IMR-90 (cell line): ENCODE results near the gene SEMA6D.

Experiments used
- BHLHE40 ChIP-seq: fragments of 150-350 bp; IDR thresholded peaks from 2 replicates; pipeline ENCODE4 v1.6.1; 2016; ENCODE audit warnings: mild to moderate bottlenecking, low read depth, low read length
- FOS ChIP-seq: fragments of 150-350 bp; IDR thresholded peaks from 2 replicates; pipeline ENCODE4 v1.6.1; 2016; ENCODE audit warnings: low read depth, low read length
- MXI1 ChIP-seq: IDR thresholded peaks from 2 replicates; pipeline ENCODE4 v1.6.1; 2012; ENCODE audit warnings: low read depth, mild to moderate bottlenecking, low read length, moderate library complexity, borderline replicate concordance
- NFE2L2 ChIP-seq: fragments of 150-350 bp; IDR thresholded peaks from 2 replicates; pipeline ENCODE4 v1.6.1; 2016; ENCODE audit warnings: low read depth, mild to moderate bottlenecking, low read length
- POLR2A ChIP-seq: IDR thresholded peaks from 2 replicates; pipeline ENCODE4 v1.6.1; 2012; ENCODE audit warnings: mild to moderate bottlenecking, low read depth, low read length
- SMC3 ChIP-seq: fragments of 150-350 bp; IDR thresholded peaks from 2 replicates; pipeline ENCODE4 v1.6.1; 2016; ENCODE audit warnings: low read depth, mild to moderate bottlenecking, antibody characterized with exemption, low read length, moderate library complexity
- TF ChIP-seq, protein P1 (sequence below): conservative IDR thresholded peaks from 2 replicates; pipeline ENCODE4 v1.5.1; 2012; ENCODE audit warnings: mild to moderate bottlenecking, low read depth, low read length, improper control_type of control experiment
- TF ChIP-seq, protein P2 (sequence below): fragments of 150-350 bp; IDR thresholded peaks from 2 replicates; pipeline ENCODE4 v1.6.1; 2017; ENCODE audit warnings: mild to moderate bottlenecking, antibody characterized with exemption, low read length, low read depth

DNA sequence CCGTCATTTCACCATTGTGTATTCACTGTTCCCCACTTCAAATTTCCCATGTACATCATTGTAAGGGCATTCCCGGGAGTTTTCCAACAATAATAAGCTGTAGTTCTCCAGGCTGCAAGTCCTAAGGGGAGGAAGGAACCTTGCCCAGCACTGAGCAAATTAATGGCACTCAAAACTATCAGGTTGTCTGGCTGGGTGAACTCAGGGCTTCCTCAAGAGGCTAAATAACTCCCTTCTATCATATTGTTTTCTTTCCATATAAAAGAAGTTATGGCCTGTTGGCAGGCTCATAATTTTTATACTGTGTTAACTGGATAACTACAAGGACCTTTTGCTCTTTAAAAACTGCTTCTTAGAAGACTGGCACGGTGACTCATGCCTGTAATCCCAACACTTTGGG, 71.4 kb downstream of the SEMA6D start:
- TF ChIP-seq, protein P1, sequence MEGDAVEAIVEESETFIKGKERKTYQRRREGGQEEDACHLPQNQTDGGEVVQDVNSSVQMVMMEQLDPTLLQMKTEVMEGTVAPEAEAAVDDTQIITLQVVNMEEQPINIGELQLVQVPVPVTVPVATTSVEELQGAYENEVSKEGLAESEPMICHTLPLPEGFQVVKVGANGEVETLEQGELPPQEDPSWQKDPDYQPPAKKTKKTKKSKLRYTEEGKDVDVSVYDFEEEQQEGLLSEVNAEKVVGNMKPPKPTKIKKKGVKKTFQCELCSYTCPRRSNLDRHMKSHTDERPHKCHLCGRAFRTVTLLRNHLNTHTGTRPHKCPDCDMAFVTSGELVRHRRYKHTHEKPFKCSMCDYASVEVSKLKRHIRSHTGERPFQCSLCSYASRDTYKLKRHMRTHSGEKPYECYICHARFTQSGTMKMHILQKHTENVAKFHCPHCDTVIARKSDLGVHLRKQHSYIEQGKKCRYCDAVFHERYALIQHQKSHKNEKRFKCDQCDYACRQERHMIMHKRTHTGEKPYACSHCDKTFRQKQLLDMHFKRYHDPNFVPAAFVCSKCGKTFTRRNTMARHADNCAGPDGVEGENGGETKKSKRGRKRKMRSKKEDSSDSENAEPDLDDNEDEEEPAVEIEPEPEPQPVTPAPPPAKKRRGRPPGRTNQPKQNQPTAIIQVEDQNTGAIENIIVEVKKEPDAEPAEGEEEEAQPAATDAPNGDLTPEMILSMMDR: no peak
- TF ChIP-seq SMC3: no peak
- no peak for TF ChIP-seq BHLHE40
- no peak for TF ChIP-seq MXI1
- TF ChIP-seq POLR2A: no peak
- TF ChIP-seq FOS: no peak
- TF ChIP-seq, protein P2, sequence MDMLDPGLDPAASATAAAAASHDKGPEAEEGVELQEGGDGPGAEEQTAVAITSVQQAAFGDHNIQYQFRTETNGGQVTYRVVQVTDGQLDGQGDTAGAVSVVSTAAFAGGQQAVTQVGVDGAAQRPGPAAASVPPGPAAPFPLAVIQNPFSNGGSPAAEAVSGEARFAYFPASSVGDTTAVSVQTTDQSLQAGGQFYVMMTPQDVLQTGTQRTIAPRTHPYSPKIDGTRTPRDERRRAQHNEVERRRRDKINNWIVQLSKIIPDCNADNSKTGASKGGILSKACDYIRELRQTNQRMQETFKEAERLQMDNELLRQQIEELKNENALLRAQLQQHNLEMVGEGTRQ: no peak
- TF ChIP-seq NFE2L2: no peak
